HCT116 (cell line): ENCODE data around the gene PDP2. TPM values are rescaled to one million over a fixed set of nuclear protein-coding genes. Genes with fewer than 3 reads are reported as not detected.

Experiments
- ATAC-seq: fragments of 200-7000 bp; cut with Tn5 transposase; 2 replicates; pipeline ENCODE4 v1.9.1; 2020; ENCODE audit warnings: mild to moderate bottlenecking, moderate library complexity
- BruUV-seq: library from RNA; stranded (reverse); fragments of 400-500 nt; replicated peaks from 2 replicates; lab custom pipeline; 2021; lab: Mats Ljungman, UMichigan
- CTCF ChIA-PET: fragments of 300-600 bp; sonication (Branson Sonifier 250); formaldehyde crosslinking; loops from one replicate; lab custom pipeline; 2021; ENCODE audit warnings: antibody characterized with exemption; lab: Charles Lee
- POLR2A ChIA-PET: fragments of 300-600, 350-600 bp; sonication (Branson Sonifier 250); formaldehyde crosslinking; loops from one replicate; lab custom pipeline; 2021; ENCODE audit warnings: antibody characterized with exemption; lab: Charles Lee
- RAD21 ChIA-PET, 2 experiments: fragments of 300-600 bp; sonication (Branson Sonifier 250); formaldehyde crosslinking; loops; one replicate each; lab custom pipeline; 2023; ENCODE audit warnings: low total read pairs in 2 of 2; ENCODE audit not compliant: uncharacterized antibody in 2 of 2, unreplicated experiment in 2 of 2, low non-redundant PET in 1 of 2; lab: Charles Lee
- DNase-seq: peaks from one replicate; pipeline ENCODE4 v3.0.0-alpha.2; 2010; ENCODE audit warnings: low read depth, low spot score
- H2AFZ ChIP-seq: fragments of 200-600 bp; shearing (Covaris generic), sonication (generic); 2 replicates; pipeline ENCODE4 v1.6.1; 2017; ENCODE audit warnings: low read depth, mixed run types, mixed read lengths, antibody characterized with exemption, low read length; ENCODE audit not compliant: poor library complexity, severe bottlenecking
- H3K27ac ChIP-seq: 2 replicates; pipeline ENCODE4 v1.5.1; 2012; ENCODE audit warnings: low read depth, low read length
- H3K27me3 ChIP-seq: fragments of 200-600 bp; sonication (generic); 2 replicates; pipeline ENCODE4 v1.6.1; 2016; ENCODE audit warnings: mixed run types, low read length, mixed read lengths; ENCODE audit not compliant: insufficient read depth
- H3K36me3 ChIP-seq, 2 experiments: fragments of 200-500 bp in 1 of 2; fragments of 200-600 bp in 1 of 2; sonication (Bioruptor generic) in 1 of 2; sonication (generic) in 1 of 2; 2 replicates each; pipeline versions ENCODE4 v1.5.1 to v1.6.1; 2014 to 2016; ENCODE audit warnings: low read length in 2 of 2, inconsistent platforms in 1 of 2, mixed read lengths in 1 of 2, mixed run types in 1 of 2; ENCODE audit not compliant: insufficient read depth in 2 of 2, control insufficient read depth in 1 of 2
- H3K4me1 ChIP-seq, 2 experiments: fragments of 200-600 bp in 1 of 2; sonication (generic) in 1 of 2; 2 replicates each; pipeline versions ENCODE4 v1.5.1 to v1.6.1; 2012 to 2017; ENCODE audit warnings: low read length in 2 of 2, inconsistent platforms in 1 of 2, mild to moderate bottlenecking in 1 of 2, mixed read lengths in 1 of 2, mixed run types in 1 of 2, moderate library complexity in 1 of 2; ENCODE audit not compliant: insufficient read depth in 2 of 2, control insufficient read depth in 1 of 2
- H3K4me2 ChIP-seq: fragments of 200-600 bp; sonication (generic); 2 replicates; pipeline ENCODE4 v1.6.1; 2017; ENCODE audit warnings: mixed run types, low read length, mixed read lengths
- H3K4me3 ChIP-seq, 2 experiments: fragments of 200-600 bp in 1 of 2; sonication (generic) in 1 of 2; replicated peaks in 1 of 2; 2 replicates each; pipeline ENCODE4 v1.5.1; 2011 to 2016; ENCODE audit warnings: low read length in 2 of 2, control low read depth in 1 of 2, low read depth in 1 of 2, mild to moderate bottlenecking in 1 of 2, mixed read lengths in 1 of 2, mixed run types in 1 of 2
- H3K79me2 ChIP-seq: fragments of 200-600 bp; sonication (generic); 2 replicates; pipeline ENCODE4 v1.6.1; 2017; ENCODE audit warnings: mild to moderate bottlenecking, mixed run types, low read length, moderate library complexity, mixed read lengths; ENCODE audit not compliant: insufficient read depth
- H3K9ac ChIP-seq: fragments of 200-600 bp; sonication (generic); 2 replicates; pipeline ENCODE4 v1.6.1; 2016; ENCODE audit warnings: low read length, mixed read lengths
- H3K9me2 ChIP-seq: fragments of 200-600 bp; sonication (generic), shearing (Covaris generic); 2 replicates; pipeline ENCODE4 v1.6.1; 2017; ENCODE audit warnings: mixed run types, mild to moderate bottlenecking, moderate library complexity; ENCODE audit not compliant: insufficient read depth
- H3K9me3 ChIP-seq, 2 experiments: fragments of 200-500 bp in 1 of 2; fragments of 200-600 bp in 1 of 2; sonication (Bioruptor generic) in 1 of 2; sonication (generic) in 1 of 2; 2 replicates each; pipeline ENCODE4 v1.6.1; 2014 to 2017; ENCODE audit warnings: low read length in 2 of 2, mixed read lengths in 2 of 2, inconsistent platforms in 1 of 2, low read depth in 1 of 2, mild to moderate bottlenecking in 1 of 2, mixed run types in 1 of 2, moderate library complexity in 1 of 2; ENCODE audit not compliant: control insufficient read depth in 1 of 2, insufficient read depth in 1 of 2
- H4K20me1 ChIP-seq: fragments of 200-600 bp; sonication (generic), shearing (Covaris generic); 2 replicates; pipeline ENCODE4 v1.6.1; 2017; ENCODE audit warnings: mixed run types, mild to moderate bottlenecking, moderate library complexity; ENCODE audit not compliant: insufficient read depth
- ELF1 ChIP-seq: IDR thresholded peaks from 2 replicates; pipeline ENCODE4 v1.6.1; 2012; ENCODE audit warnings: low read depth, borderline replicate concordance
- EZH2phosphoT487 ChIP-seq: fragments of 200-600 bp; IDR thresholded peaks from 2 replicates; pipeline ENCODE4 v1.6.1; 2018; ENCODE audit warnings: antibody characterized with exemption, borderline replicate concordance
- FOSL1 ChIP-seq: IDR thresholded peaks from 2 replicates; pipeline ENCODE4 v1.6.1; 2012; ENCODE audit warnings: low read depth
- MAX ChIP-seq: IDR thresholded peaks from 2 replicates; pipeline ENCODE4 v1.6.1; 2012
- SIN3A ChIP-seq: IDR thresholded peaks from 2 replicates; pipeline ENCODE4 v1.6.1; 2012; ENCODE audit warnings: low read depth
- SP1 ChIP-seq: IDR thresholded peaks from 2 replicates; pipeline ENCODE4 v1.6.1; 2012; ENCODE audit warnings: low read depth
- YY1 ChIP-seq: IDR thresholded peaks from 2 replicates; pipeline ENCODE4 v1.6.1; 2011; ENCODE audit warnings: low read length, low read depth, moderate library complexity, mild to moderate bottlenecking; ENCODE audit not compliant: insufficient replicate concordance; ENCODE audit errors: extremely low read depth
- intact Hi-C: fragments of 100-400 bp; cut with micrococcal nuclease; formaldehyde crosslinking; loops from 2 replicates; pipeline ENCODE4 v1.10.0; 2022
- total RNA-seq: library from RNA; stranded (reverse); gene quantifications from one replicate; pipeline ENCODE4 v1.2.1, GENCODE V29; 2021; ENCODE audit not compliant: unreplicated experiment
- TF ChIP-seq, protein P1 (sequence below): IDR thresholded peaks from 2 replicates; pipeline ENCODE4 v1.6.1; 2011; ENCODE audit warnings: mild to moderate bottlenecking, low read length, moderate library complexity; ENCODE audit not compliant: insufficient replicate concordance; ENCODE audit errors: extremely low read depth

The PDP2 gene
- total RNA-seq, 1 experiment from 2014 or later: 19.9 TPM

DNA sequence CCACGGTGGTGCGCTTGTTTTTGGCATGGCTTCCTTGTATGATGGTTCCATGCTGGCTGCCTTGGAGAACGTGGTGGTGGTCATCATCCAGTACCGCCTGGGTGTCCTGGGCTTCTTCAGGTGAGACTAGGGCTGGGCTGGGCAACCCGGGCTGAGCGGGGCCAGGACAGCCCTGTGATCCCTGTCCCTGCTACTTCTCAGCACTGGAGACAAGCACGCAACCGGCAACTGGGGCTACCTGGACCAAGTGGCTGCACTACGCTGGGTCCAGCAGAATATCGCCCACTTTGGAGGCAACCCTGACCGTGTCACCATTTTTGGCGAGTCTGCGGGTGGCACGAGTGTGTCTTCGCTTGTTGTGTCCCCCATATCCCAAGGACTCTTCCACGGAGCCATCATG is 59.9 kb downstream of the PDP2 start:
- TF ChIP-seq EZH2phosphoT487: no peak
- no peak for TF ChIP-seq FOSL1
- TF ChIP-seq, protein P1, sequence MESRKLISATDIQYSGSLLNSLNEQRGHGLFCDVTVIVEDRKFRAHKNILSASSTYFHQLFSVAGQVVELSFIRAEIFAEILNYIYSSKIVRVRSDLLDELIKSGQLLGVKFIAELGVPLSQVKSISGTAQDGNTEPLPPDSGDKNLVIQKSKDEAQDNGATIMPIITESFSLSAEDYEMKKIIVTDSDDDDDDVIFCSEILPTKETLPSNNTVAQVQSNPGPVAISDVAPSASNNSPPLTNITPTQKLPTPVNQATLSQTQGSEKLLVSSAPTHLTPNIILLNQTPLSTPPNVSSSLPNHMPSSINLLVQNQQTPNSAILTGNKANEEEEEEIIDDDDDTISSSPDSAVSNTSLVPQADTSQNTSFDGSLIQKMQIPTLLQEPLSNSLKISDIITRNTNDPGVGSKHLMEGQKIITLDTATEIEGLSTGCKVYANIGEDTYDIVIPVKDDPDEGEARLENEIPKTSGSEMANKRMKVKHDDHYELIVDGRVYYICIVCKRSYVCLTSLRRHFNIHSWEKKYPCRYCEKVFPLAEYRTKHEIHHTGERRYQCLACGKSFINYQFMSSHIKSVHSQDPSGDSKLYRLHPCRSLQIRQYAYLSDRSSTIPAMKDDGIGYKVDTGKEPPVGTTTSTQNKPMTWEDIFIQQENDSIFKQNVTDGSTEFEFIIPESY: no peak
- no peak for TF ChIP-seq SP1
- no peak for TF ChIP-seq SIN3A
- no peak for TF ChIP-seq ELF1
- no peak for TF ChIP-seq YY1
- TF ChIP-seq MAX: no peak
- TF ChIP-seq, all 23 proteins: peak for 0
- Histone ChIP-seq H3K4me2 (no peak overlapping the region), H3K4me1 (peaks cover 0 to 11% of the 10 kb centered on the region in 2 experiments; a peak in 2 of 4 replicates), H3K9ac (no peak overlapping the region), H3K9me3 (no peaks in the 10 kb centered on the region), H3K79me2 (peaks cover 29% of the 10 kb centered on the region), H3K27me3 (no peaks in the 10 kb centered on the region), H3K4me3 (no peak overlapping the region), H4K20me1 (no peaks in the 10 kb centered on the region), H3K9me2 (no peaks in the 10 kb centered on the region), H3K27ac (no peak overlapping the region), H3K36me3 (peaks cover 29 to 33% of the 10 kb centered on the region in 2 experiments; a peak in 3 of 4 replicates), H2AFZ (no peak overlapping the region)
- ChIA-PET RAD21 (no interaction called here), CTCF (no interaction called here), POLR2A (no interaction called here)
- ATAC-seq (no peak), DNase-seq (no peak)
- BruUV-seq: no TSS peak
- intact Hi-C loops: no loop called here

Other genes with a start within 250 kb of the PDP2 start
- gene CMTM4, start 183.8 kb upstream of the PDP2 start, total RNA-seq: 77.8 TPM
- gene DYNC1LI2, start 128.9 kb upstream of the PDP2 start, total RNA-seq: 92.8 TPM
- not detected for gene TERB1, start 78.9 kb upstream of the PDP2 start, total RNA-seq
- gene NAE1, start 49.5 kb upstream of the PDP2 start, total RNA-seq: 123 TPM
- gene CA7, start 36.1 kb upstream of the PDP2 start, total RNA-seq: not detected
- gene CDH16, start 38.4 kb downstream of the PDP2 start, total RNA-seq: not detected
- 2.2 TPM for gene RRAD, start 45.0 kb downstream of the PDP2 start, total RNA-seq
- gene CIAO2B, start 53.9 kb downstream of the PDP2 start, total RNA-seq: 113 TPM
- 35.4 TPM for gene CES2, start 55.0 kb downstream of the PDP2 start, total RNA-seq
- 10.8 TPM for gene CES3, start 80.8 kb downstream of the PDP2 start, total RNA-seq
- not detected for gene CES4A, start 108.1 kb downstream of the PDP2 start, total RNA-seq
- gene CBFB, start 148.6 kb downstream of the PDP2 start, total RNA-seq: 101 TPM
- 19.2 TPM for gene PHAF1, start 229.4 kb downstream of the PDP2 start, total RNA-seq